GM23248 (cell line): ENCODE measurements around the gene CXCR1.

Experiments
- EZH2 ChIP-seq: fragments of 200-600 bp; sonication (generic); IDR thresholded peaks from 2 replicates; pipeline ENCODE4 v1.6.1; 2018; ENCODE audit warnings: antibody characterized with exemption, mild to moderate bottlenecking; ENCODE audit not compliant: insufficient read depth, poor library complexity, severe bottlenecking
- EZH2phosphoT487 ChIP-seq: fragments of 200-600 bp; sonication (generic); IDR thresholded peaks from 2 replicates; pipeline ENCODE4 v1.6.1; 2018; ENCODE audit warnings: antibody characterized with exemption, moderate library complexity, mild to moderate bottlenecking, low read depth; ENCODE audit not compliant: insufficient read depth

DNA sequence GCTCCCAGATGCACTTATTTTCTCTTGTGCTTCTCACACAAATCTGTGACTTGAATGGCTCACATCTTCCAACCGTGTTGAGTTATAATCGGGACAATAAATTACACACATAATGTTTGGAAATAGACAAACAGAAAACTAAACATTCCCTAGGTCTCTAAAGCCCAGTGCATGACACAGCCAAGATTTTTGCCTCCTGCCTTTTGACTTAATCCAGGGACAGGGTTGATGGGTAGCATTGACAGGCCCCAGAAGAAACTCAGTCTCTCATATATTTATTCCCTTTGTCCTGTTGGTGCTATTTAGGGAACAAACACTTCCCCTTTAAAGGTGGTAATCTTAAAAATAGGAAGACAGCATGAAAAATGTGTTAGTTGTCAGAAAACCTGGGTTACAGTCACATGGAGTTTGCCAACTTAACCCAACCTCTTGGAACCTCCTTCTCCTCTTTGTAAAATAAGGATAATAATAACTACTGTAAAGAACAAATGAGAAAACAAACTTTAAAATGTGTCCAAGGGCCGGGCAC lies 26.2 kb upstream of the CXCR1 start:
- TF ChIP-seq EZH2 (no peak), EZH2phosphoT487 (no peak)
